GM21529 (cell line): ENCODE data around the gene ERO1B.
A peak's percentile ranks its signal among the peaks of the same experiment; 100 is the strongest.
"Not testable (repeated sequence)": the region's sequence is repeated elsewhere in the genome, so short reads cannot be mapped to it uniquely, and the experiment has no call there.

ENCODE experiments used
- ATAC-seq: cut with Tn5 transposase; IDR thresholded peaks from one replicate; pipeline ENCODE4 v1.9.1; 2021; ENCODE audit not compliant: unreplicated experiment

ERO1B gene

DNA sequence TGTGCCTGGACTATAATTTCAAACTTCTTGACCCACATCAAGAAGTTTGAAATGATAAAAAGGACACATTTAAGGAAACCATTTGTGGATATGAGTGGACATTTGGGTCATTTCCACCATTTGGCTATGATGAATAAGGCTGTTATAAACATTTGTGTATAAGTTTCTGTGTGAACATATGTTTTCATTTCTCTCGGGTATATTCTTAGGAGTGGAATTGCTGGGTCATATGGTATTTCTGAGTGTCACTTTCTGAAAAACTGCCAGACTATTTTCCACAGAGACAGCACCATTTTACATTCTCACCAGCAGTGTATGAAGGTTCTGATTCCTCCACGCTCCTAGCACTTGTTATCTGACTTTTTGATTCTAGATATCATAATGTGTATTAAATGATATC, 88.6 kb downstream of the ERO1B start:
- no peak for ATAC-seq

DNA sequence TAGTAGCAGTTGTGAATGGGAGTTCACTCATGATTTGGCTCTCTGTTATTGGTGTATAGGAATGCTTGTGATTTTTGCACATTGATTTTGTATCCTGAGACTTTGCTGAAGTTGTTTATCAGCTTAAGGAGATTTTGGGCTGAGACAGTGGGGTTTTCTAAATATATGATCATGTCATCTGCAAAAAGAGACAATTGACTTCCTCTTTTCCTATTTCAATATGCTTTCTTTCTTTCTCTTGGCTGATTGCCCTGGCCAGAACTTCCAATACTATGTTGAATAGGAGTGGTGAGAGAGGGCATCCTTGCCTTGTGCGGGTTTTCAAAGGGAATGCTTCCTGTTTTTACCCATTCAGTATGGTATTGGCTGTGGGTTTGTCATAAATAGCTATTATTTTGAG, 93.7 kb downstream of the ERO1B start:
- ATAC-seq, result not testable (repeated sequence)

DNA sequence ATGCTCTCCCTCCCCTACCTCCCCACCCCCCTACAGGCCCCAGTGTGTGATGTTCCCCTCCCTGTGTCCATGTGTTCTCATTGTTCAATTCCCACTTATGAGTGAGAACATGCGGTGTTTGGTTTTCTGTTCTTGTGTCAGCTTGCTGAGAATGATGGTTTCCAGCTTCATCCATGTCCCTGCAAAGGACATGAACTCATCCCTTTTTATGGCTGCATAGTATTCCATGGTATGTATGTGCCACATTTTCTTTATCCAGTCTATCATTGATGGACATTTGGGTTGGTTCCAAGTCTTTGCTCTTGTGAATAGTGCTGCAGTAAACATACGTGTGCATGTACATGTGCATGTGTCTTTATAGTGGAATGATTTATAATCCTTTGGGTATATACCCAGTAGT, 95.3 kb downstream of the ERO1B start:
- ATAC-seq, result not testable (repeated sequence)

DNA sequence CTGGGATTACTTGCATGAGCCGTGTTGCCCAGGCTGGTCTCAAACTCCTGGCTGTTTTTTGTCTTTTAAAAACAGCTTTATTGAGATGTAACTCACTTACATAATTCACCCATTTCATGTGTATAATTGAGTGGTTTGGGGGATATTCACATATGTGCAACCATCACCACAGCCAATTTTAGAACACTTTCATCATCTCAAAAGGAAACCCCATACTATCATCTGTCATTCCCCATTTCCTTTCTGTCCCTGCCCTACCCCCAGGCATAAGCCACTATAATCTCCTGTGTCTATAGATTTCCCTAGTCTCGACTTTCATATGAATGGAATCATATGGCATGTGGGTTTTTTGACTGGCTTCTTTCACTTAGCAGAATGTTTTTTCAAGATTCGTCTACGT, 96.1 kb downstream of the ERO1B start:
- ATAC-seq, result no peak

DNA sequence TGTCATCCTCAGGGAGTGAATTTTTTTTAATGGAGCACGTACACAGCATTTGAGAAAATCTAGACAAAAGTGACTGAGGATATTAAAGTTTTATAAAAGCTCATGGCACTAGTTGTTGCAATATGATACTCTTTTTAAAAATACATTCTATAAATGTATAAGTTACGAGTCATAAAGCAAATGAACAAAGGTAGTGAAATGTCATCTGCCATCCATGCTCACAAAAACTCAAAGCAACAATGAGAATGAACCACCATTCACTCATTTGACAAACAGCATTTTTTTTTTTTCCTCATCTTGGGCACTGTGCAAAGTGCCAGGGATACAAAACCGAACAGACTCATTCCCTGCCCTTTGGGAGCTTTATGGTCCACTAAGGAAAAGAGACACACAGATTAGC, 100.7 kb downstream of the ERO1B start:
- no peak for ATAC-seq

DNA sequence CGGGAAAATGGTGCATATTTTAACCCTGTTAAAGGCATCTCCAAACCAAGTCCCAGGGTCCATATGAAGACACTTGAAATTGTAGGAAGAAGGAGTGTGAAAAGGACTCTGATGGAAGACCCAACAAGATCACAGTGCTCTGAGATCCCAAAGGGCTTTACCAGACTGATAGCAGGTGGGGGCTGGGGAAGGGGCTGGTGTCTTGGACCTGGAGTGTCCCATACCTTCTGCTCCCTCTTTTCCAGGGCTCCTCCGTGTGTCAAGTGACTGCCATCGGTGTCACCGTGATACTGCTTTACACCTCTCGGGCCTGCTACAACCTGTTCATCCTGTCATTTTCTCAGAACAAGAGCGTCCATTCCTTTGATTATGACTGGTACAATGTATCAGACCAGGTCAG, 102.1 kb downstream of the ERO1B start:
- no peak for ATAC-seq

DNA sequence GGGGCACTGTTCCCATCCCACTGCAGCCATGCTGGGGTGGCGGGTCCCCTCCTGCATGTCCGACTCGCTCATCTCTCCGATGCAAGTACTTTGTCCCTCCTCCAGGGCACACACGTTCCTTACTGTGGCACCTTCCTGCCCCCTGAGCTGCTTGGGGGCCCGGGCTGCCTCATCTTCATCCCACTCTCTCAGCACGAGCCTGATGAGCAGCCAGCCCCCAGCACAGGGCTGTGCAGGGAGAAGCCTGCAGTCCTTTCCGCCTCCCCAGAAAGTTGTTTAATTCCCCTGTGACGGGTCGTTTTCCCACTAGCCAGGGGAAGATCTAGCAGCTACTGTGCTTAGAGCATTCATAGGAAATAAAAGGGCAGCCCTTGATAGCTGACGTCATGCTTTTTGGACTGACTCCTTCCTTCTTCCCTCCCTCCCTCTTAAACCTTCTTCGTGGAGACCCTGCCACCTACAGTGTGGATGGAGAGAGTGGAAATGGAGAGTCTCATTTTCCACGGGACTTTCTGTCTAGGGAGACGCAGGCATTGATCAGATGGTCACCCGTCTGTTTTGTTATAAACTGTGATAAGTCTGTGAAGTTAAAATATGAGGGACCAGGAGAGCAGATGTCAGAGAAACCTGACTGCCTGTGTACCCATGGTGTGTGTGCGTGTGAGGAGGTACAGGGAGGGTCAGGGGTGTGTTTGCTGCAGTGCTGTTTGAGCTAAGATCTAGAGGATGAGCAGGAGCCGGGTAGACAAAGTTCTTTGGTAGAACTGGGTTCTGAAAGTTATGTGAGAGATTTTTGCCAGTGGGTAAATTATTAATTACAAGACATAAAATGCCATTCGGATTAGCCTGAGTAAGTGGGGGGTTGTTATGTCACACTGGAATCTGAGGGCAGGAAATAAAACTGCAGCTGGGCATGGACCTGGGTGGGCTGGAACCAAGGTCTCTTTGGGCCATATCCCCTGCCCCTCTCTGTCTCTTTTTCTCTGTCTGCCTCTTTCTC, 105.1 kb downstream of the ERO1B start:
- no peak for ATAC-seq

DNA sequence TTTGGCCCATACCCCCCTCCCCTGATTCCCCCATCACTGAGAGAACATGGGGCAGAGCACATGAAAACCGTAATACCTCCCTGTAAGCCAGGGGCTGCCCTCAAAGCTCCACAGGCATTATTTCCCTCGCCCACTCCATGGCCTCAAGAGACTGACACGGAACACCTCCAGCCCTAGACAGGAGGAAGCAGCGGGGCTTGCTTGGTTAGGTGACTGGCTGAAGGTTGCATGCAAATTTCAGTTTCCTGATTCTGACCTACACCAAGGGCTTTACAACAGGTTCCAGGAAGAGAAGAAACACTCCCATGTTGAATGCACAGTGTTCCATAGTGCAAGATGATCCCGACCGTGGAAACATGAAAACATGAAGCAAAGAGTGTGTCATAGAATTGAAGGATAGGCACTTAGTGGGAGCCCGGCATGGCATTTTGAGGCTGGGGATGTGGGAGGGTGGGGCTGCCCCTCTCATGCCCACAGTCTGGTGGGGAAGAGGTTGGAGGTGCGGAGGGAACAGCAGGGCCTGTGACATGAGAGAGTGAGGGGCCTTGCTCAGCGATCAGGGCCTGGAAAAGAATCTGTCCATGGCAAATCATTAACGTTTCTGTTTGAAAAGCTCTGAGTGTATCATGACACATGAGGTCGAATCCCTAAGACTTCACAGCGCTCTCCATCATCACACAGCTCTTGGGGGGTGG, 106.0 kb downstream of the ERO1B start:
- ATAC-seq, result peak; percentile 88

DNA sequence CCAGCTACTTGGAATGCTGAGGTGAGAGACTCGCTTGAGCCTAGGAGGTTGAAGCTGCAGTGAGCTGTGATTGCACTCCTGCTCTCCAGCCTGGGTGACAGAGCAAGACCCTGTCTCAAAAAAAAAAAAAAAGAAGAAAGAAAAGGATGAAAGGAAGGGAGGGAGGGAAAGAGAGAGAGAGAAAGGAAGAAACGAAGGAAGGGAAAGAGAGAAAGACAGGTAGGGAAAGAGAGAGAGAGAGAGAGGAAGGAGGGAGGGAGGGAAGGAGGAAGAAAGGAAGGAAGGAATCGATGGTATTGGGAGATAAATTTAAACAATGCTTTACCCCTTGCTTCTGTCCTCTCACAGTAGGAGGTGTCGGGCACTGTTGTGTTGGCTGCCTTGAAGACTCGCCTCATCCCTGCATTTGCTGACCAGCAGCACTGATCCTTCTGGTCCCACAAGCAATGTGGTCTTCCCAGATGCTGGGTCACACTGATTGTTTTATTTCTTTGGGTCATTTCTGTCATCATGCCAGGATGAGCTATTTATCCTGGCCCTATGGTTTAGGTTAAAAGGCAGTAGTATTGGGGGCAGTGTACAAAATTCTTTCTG, 108.5 kb downstream of the ERO1B start:
- ATAC-seq, result no peak

DNA sequence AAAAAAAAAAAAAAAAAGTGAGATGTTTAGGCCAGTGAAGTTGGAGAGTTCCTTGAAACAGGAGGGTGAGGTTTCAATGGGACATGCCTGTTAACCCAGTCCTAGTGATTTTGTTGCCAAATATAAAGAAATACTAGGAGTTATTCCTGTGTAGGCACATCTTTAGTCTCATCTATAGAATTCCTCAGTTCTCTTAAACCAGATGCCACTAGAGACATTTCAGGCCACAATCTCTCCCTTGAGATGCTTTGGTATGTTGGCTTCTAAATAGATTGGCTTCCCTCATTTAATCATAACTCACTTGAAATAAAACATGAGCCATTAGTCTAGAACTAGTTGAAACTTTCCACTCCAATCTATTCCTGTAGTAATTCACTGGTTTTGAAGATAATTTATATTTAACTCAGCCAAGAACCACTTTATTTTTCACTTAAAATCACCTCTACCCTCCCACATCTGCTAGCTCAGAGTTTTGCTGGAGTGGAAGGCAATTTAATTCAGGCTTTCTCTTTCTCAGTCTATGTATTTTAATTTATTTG, 109.6 kb downstream of the ERO1B start:
- no peak for ATAC-seq

DNA sequence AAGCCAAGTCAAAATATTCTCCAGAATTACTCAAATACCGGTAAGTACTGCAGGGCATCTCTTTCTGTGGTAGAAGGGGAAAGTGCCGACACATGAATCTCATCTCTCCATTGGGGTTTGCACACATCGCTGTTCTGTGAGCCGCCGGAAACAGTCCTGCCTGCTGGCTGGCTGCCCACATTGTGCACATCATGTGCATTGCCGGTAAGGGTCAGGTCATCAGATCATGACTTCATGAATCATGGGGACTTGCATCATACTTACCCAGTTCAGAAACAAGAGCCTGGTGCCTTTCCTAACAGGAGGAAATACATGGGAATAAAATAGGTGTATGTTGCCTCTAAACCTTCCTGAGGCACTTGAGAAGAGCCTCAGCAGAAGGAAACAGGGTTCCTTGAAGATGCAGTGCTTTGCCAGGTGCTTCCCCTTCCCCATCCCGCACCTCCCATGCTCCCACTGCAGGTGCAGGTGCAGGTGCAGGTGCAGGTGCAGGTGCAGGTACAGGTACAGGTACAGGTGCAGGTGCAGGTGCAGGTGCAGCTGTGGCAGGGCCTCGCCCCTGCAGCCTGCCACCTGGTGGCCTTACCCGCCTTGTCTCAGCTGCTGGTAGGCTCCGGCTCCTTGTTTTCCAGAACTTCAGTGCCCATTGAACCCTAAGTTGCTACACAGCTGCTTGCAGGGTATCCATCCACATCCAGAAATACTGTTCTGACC, 112.9 kb downstream of the ERO1B start:
- ATAC-seq, result peak; percentile 64

DNA sequence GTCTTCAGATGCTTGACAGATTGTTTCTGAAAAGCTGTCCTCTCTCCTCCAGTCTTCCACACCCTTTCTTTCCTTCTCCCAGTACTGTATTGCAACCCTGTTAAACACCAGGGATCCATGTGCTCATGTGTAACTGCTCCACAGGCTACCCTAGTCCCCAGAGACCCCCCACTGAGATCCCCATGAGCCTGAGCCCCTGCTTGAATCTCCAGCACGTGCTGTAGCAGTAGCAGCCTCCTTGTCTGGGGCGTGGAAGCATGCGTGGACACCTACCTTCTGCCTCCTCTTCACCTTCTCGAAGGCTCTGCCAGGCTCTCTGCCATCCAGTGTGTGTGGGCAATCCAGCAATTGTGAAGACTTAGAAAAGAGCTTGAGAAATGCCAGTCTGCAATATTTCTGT, 114.2 kb downstream of the ERO1B start:
- no peak for ATAC-seq

DNA sequence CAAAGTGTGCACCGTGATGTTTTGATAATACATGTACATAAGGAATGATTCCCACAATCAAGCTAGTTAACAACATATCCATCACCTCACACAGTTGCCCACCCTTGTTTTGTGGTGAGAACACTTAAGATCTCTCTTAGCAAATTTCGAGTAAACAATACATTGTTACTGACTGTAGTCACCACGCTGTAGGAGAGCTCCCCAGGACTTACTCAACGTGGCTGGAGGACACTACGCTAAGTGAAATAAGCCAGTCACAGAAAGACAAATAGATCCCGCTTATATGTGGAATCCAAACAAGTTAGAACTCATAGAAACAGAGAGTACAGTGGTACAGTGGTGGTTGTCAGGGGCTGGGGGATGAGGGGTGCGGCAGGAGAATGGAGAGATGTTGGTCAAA, 114.6 kb downstream of the ERO1B start:
- ATAC-seq, result no peak

DNA sequence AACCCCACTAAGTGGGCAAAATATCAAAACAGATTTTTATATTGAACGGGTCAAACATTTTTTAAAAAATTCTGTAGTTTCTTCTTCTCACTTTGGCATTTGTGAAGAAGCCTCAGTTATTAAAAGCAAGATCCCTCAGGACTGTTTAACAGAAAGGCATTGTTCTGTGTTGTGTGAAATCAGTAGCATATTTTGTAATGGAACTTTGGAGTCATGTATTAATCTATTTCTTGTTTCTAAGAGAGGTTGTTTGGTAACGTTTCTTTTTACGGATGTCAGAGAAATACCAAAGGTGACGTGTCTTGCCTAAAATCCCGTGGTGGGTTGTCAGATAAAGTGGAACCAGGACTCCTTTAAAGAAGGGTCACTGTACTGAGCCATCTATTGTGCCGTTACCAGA, 115.7 kb downstream of the ERO1B start:
- ATAC-seq, result no peak
